ENCODE measurements around the gene C5AR1.

The C5AR1 gene

GRCh38 chr19:47371261-47371660, 61.6 kb downstream of the C5AR1 start:
- DNase-seq, result no peak
